HL-60 (cell line): ENCODE data around the gene SCO2.

Source experiments
- CTCF ChIP-seq: IDR thresholded peaks from one replicate; pipeline ENCODE4 v1.5.1; 2011; ENCODE audit warnings: low read length, control low read depth, inconsistent platforms; ENCODE audit not compliant: insufficient read depth
- GABPA ChIP-seq: IDR thresholded peaks from 2 replicates; pipeline ENCODE4 v1.6.1; 2012; ENCODE audit warnings: low read depth
- POLR2AphosphoS5 ChIP-seq: IDR thresholded peaks from 2 replicates; pipeline ENCODE4 v1.6.1; 2012; ENCODE audit warnings: low read depth
- SPI1 ChIP-seq: IDR thresholded peaks from 2 replicates; pipeline ENCODE4 v1.6.1; 2012; ENCODE audit warnings: low read depth, mild to moderate bottlenecking, borderline replicate concordance

- TF ChIP-seq CTCF (no peak), POLR2AphosphoS5 (no peak), GABPA (no peak), SPI1 (no peak)
Measured at GRCh38 chr22:50536226-50536625, 10.8 kb upstream of the SCO2 start.
